Astrocyte of the spinal cord (primary cell): ENCODE data around the gene REG3A.

Experiments
- DNase-seq: peaks from one replicate; pipeline ENCODE4 v3.0.0; 2011; ENCODE audit warnings: low read depth, low spot score
- H3K4me3 ChIP-seq: 2 replicates; pipeline ENCODE4 v1.5.1; 2011; ENCODE audit warnings: low read depth, mild to moderate bottlenecking, low read length, moderate library complexity
- in situ Hi-C: cut with HindIII; loops from 2 replicates; pipeline ENCODE4 v1.10.0; 2017; ENCODE audit warnings: low sequenced_read_pairs
- TF ChIP-seq, protein P1 (sequence below): IDR thresholded peaks from 2 replicates; pipeline ENCODE4 v1.5.1; 2012; ENCODE audit warnings: low read depth, mild to moderate bottlenecking, low read length, inconsistent platforms

REG3A gene

DNA sequence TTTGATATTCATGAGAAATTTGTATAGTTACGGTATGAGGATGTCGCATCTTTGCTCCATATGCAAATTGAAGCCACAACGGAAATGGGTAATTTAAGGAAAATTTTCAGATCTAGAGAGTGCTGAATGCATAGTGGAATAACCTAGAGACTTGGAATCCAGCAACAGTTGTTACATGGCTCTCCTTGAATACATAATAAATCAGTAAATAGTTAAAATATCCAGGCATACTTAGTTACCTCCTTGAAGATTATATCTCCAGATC lies 33.9 kb downstream of the REG3A start:
- in situ Hi-C loops, result no loop called here
- H3K4me3 ChIP-seq, result no peak overlapping the region
- no peak for DNase-seq
- TF ChIP-seq, protein P1, sequence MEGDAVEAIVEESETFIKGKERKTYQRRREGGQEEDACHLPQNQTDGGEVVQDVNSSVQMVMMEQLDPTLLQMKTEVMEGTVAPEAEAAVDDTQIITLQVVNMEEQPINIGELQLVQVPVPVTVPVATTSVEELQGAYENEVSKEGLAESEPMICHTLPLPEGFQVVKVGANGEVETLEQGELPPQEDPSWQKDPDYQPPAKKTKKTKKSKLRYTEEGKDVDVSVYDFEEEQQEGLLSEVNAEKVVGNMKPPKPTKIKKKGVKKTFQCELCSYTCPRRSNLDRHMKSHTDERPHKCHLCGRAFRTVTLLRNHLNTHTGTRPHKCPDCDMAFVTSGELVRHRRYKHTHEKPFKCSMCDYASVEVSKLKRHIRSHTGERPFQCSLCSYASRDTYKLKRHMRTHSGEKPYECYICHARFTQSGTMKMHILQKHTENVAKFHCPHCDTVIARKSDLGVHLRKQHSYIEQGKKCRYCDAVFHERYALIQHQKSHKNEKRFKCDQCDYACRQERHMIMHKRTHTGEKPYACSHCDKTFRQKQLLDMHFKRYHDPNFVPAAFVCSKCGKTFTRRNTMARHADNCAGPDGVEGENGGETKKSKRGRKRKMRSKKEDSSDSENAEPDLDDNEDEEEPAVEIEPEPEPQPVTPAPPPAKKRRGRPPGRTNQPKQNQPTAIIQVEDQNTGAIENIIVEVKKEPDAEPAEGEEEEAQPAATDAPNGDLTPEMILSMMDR, result no peak

DNA sequence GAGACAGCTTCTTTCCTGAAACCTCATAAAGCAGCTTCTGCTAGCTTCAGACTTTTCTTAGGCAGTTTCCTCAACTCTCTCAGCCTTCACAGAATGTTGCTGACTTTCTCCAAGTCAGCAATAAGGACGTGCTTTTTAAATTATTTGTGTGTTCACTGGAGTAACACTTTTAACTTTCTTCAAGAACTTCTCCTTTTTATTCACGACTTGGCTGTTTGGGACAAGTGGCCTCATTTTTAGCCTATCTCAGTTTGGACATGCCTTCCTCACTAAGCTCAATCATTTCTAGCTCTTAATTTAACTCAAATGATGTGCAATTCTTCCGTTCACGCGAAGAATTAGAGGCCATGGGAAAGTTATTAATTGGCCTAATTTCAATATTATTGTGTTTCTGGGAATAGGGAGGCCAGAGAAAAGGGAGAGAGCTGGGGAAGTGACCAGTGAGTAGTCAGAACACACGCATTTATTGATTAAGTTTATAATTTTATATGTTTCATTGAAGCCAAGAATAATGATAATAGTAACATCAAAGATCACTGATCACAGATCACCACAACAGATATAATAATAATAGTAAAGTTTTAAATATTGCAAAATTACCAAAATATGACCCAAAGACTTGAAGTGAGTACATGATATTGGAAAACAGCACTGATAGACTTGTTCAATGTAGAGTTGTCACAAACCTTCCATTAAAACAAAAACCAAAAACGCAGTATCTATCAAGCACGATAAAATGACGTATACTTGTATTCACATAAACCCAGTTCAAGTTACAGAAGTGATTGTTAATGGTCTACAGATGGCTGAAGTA lies 34.4 kb downstream of the REG3A start:
- H3K4me3 ChIP-seq, result no peak overlapping the region
- DNase-seq, result no peak
- in situ Hi-C loops, result no loop called here
- TF ChIP-seq, protein P1, result no peak

DNA sequence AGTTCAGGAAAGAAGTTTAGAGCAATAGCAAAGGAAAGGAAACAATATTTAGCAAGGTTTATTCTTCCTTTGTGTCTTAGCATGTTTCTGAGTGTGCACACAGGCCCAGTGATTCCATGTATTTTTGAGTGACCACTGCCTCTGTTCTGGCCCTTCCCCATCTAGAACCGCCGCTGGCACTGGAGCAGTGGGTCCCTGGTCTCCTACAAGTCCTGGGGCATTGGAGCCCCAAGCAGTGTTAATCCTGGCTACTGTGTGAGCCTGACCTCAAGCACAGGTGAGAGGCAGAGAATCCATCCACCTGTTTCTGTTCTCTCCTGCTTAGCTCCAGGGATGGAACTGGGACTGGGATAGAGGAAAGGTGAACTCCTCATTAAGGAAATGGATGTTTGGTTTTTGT lies 36.9 kb downstream of the REG3A start:
- in situ Hi-C loops, result no loop called here
- H3K4me3 ChIP-seq, result no peak overlapping the region
- TF ChIP-seq, protein P1, result no peak
- no peak for DNase-seq

DNA sequence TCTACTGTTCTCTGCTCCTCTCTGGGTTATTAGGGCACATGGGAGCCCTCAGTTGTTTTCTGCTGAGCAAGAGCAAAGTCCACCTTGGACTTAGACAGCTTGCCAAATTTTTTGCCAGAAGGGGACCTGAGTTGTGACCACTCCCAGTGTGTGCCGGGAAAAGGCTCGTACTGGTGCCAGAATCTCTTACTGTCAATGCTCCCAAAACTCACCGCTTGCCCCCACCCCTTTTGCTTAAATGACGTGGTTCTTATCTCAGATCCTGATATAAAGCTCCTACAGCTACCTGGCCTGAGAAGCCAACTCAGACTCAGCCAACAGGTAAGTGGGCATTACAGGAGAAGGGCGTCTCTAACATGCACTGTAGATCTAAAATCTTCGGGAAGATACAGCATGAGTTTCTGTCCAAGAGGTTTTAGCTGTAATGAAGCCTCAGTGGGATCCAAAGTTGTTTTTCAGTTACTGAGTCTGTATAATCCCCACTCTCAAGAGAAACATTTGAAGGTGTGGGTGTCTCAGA lies 39.3 kb downstream of the REG3A start, which contains the start of gene REG1A:
Gene REG1A (plus strand): TSS at position 295 of the 520 bp plus-strand sequence. CDS start 374 bp downstream, outside the sequence.
- in situ Hi-C loops, result no loop called here
- no peak within 1 kb of the TSS for H3K4me3 ChIP-seq
- TF ChIP-seq, protein P1, result no peak
- DNase-seq, result no peak

DNA sequence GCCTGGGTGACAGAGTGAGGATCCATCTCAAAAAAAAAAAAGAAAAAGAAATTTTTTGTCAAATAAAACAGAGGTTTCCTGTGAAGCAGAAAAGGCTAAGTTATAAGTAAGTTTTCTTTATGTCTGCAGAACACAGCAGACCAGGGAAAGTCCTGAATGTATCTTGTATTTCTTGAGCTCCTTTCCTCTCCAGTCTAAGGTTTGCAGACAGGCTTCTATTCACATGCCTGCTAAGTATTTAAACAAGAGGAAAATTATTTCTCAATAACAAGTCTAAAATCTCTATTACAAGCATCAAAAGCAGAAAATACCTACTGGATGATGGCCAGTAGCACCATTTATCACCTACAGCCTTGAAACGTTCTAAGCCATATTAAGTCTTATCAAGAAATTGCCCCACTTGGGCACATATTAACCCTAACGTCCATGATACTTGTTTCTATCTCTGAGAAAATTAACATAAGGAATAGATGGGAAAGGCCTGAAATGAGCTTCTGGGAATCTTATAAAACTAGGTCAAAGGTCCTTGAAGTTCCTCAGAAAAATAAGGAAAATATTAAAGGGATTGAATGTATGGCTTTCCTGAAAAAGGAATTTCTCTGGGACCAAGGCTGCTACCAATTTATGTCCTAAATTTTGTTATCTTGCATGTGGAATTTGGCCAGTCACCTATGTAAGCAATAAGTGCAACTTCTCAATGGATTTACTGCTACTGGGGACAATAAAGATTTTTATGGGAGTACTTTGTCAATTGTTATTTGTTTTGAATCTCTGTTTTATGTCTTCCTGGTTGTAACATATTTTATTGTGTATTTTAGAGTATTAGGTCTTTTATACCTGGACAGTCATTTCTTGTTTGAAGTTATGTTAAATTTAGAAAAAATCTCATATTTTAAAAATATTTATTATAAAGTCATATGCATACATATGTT lies 42.3 kb downstream of the REG3A start:
- in situ Hi-C loops, result no loop called here
- DNase-seq, result no peak
- no peak overlapping the region for H3K4me3 ChIP-seq
- TF ChIP-seq, protein P1, result no peak

DNA sequence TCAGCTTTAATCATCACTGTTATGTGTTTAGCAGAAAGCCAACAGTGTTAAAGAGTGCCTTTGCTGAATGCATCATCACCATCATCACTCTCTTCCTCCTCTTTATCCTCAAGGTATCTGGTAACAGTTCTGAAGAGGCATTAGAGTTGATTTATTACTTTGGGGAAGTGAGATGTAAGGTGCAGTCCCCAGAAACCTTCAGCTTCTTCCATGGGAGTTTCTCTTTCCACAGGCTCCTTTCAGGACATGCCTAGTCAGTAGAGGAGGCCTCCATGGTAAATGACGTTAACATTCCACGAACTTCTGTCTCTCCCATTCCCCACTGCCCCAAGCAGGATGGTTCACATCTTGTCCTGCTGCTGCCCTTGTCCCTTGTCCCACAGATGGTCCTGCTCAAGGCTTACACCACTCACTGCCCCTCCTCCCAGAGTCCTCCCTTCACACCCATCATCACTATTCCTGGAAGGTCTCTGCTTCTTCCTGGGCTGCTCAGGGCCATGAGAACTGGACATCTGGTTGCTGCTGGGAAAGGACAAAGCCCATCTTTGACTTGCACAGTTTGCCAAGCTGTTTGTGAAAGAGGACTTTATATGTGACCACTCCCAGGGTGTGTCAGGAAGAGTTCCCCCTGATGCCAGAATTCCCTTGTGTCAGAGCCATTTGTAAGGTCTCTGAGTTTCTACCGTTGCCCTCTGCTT lies 44.6 kb downstream of the REG3A start:
- H3K4me3 ChIP-seq, result no peak overlapping the region
- TF ChIP-seq, protein P1, result no peak
- in situ Hi-C loops, result no loop called here
- no peak for DNase-seq
